ENCODE measurements around the gene TTC28.
"Not testable (repeated sequence)": the region's sequence is repeated elsewhere in the genome, so short reads cannot be mapped to it uniquely, and the experiment has no call there.

- not testable (repeated sequence) for TF ChIP-seq EZH2 (IDR thresholded peaks at IDR 0.05); RAD21 (IDR thresholded peaks at IDR 0.05; ENCODE audit: low read depth); CTCF (IDR thresholded peaks at IDR 0.05 in 2 of 3, conservative IDR thresholded peaks at IDR 0.05 in 1 of 3; ENCODE audit: borderline replicate concordance in 1 of 3, insufficient read depth in 1 of 3, low read depth in 2 of 3, low read length in 2 of 3); POLR2AphosphoS5 (IDR thresholded peaks at IDR 0.05; ENCODE audit: low read depth, low read length); POLR2A (IDR thresholded peaks at IDR 0.05; ENCODE audit: borderline replicate concordance, extremely low read depth, insufficient read depth, insufficient read length); YY1 (IDR thresholded peaks at IDR 0.05; ENCODE audit: extremely low read depth, insufficient replicate concordance, low read depth, low read length); FOSL1 (IDR thresholded peaks at IDR 0.05; ENCODE audit: low read depth); ZBTB33 (IDR thresholded peaks at IDR 0.05; ENCODE audit: extremely low read depth, insufficient replicate concordance, low read length); CEBPB (IDR thresholded peaks at IDR 0.05; ENCODE audit: low read depth); SP1 (IDR thresholded peaks at IDR 0.05; ENCODE audit: low read depth); EZH2phosphoT487 (IDR thresholded peaks at IDR 0.05; ENCODE audit: borderline replicate concordance); TCF7L2 (IDR thresholded peaks at IDR 0.05; ENCODE audit: borderline replicate concordance, extremely low read depth, insufficient read depth, insufficient read length)
These were observed 110.7 kb downstream of the TTC28 start for GRCh38 chr22:28568974-28569373.
